DOHH2 (cell line): ENCODE data around the gene HELZ.

Experiments
- EZH2phosphoT487 ChIP-seq: fragments of 200-600 bp; sonication (generic); IDR thresholded peaks from 2 replicates; pipeline ENCODE4 v1.6.1; 2017; ENCODE audit warnings: borderline replicate concordance, mild to moderate bottlenecking, antibody characterized with exemption, low read length, moderate library complexity, mixed read lengths
- TF ChIP-seq, protein P1 (sequence below): fragments of 200-600 bp; sonication (generic); IDR thresholded peaks from one replicate; pipeline ENCODE4 v1.5.1; 2014; ENCODE audit warnings: antibody characterized with exemption, mild to moderate bottlenecking, low read depth, low read length; ENCODE audit not compliant: poor library complexity, severe bottlenecking

GRCh38 chr17:67157732-67158639, 87.0 kb downstream of the HELZ start:
- TF ChIP-seq, protein P1, sequence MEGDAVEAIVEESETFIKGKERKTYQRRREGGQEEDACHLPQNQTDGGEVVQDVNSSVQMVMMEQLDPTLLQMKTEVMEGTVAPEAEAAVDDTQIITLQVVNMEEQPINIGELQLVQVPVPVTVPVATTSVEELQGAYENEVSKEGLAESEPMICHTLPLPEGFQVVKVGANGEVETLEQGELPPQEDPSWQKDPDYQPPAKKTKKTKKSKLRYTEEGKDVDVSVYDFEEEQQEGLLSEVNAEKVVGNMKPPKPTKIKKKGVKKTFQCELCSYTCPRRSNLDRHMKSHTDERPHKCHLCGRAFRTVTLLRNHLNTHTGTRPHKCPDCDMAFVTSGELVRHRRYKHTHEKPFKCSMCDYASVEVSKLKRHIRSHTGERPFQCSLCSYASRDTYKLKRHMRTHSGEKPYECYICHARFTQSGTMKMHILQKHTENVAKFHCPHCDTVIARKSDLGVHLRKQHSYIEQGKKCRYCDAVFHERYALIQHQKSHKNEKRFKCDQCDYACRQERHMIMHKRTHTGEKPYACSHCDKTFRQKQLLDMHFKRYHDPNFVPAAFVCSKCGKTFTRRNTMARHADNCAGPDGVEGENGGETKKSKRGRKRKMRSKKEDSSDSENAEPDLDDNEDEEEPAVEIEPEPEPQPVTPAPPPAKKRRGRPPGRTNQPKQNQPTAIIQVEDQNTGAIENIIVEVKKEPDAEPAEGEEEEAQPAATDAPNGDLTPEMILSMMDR: peak; percentile 19
- TF ChIP-seq EZH2phosphoT487: no peak
